GM13977 (cell line): ENCODE data around the gene ACOT7.

Experiments
- DNase-seq: peaks from one replicate; pipeline ENCODE4 v3.0.0; 2012; ENCODE audit warnings: low spot score
- CTCF ChIP-seq: IDR thresholded peaks from 2 replicates; pipeline ENCODE4 v1.5.1; 2012; ENCODE audit warnings: mild to moderate bottlenecking, control low read depth; ENCODE audit not compliant: insufficient read depth; ENCODE audit errors: extremely low read depth, missing control alignments
- in situ Hi-C: fragments of 300-500 bp; cut with MboI; formaldehyde crosslinking; loops from one replicate; pipeline ENCODE4 v1.12.0; 2022; ENCODE audit warnings: low sequenced_read_pairs, low pct_unique_long_range_greater_than_20kb, mixed read lengths, inconsistent platforms; ENCODE audit not compliant: unreplicated experiment

ACOT7 gene

GRCh38 chr1:6353955-6354658, 39.5 kb downstream of the ACOT7 start:
- DNase-seq = no peak
- in situ Hi-C loops = no loop called here
- TF ChIP-seq CTCF = no peak

- no peak for DNase-seq
- in situ Hi-C loops = no loop called here
- no peak for TF ChIP-seq CTCF
Measured at GRCh38 chr1:6353619-6353954, 40.0 kb downstream of the ACOT7 start.

GRCh38 chr1:6352138-6352563, 41.4 kb downstream of the ACOT7 start:
- in situ Hi-C loops = no loop called here
- no peak for DNase-seq

GRCh38 chr1:6351480-6352137, 42.0 kb downstream of the ACOT7 start:
- in situ Hi-C loops = no loop called here
- DNase-seq = no peak
- TF ChIP-seq CTCF = no peak

More at GRCh38 chr1:6352138-6352563, 41.4 kb downstream of the ACOT7 start:
- no peak for TF ChIP-seq CTCF

- DNase-seq = no peak
- in situ Hi-C loops = no loop called here
Measured at GRCh38 chr1:6350416-6351088, 43.0 kb downstream of the ACOT7 start.

More at GRCh38 chr1:6350416-6351088, 43.0 kb downstream of the ACOT7 start:
- TF ChIP-seq CTCF = no peak
